Measurements from ENCODE around the gene PTPRU.

PTPRU gene

GRCh38 chr1:29368936-29369932, 132.9 kb downstream of the PTPRU start:
- DNase-seq (ENCODE audit: low read depth): no peak

GRCh38 chr1:29370067-29370466, 133.7 kb downstream of the PTPRU start:
- DNase-seq (ENCODE audit: low read depth): no peak

DNA sequence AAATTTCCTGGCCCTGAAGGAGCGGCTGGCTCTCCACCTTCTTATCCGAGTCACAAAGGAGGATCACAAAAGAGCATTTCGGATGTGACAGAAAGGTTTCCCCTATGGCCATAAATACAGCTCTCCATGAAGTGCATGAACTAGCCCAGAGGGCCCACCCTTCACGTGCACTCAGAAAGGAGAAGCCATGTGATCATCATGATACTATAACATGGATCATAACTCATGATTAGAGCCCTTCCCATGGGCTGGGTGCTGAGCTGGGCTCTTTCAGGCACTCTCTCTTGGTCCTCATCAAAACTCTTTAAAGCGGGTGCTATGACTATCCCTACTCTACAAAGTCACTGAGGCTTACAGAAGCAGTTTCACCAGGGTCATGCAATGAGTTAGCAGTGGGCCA, 135.0 kb downstream of the PTPRU start:
- DNase-seq (ENCODE audit: low read depth): no peak

GRCh38 chr1:29372108-29372507, 135.8 kb downstream of the PTPRU start:
- DNase-seq (ENCODE audit: low read depth): no peak

Measured in CMK (cell line).